ENCODE data around the gene KLHDC2. TPM values are rescaled to one million over a fixed set of nuclear protein-coding genes. Genes with fewer than 3 reads are reported as not detected.
"Not testable (repeated sequence)": the region's sequence is repeated elsewhere in the genome, so short reads cannot be mapped to it uniquely, and the experiment has no call there.

KLHDC2 gene
- total and polyA plus RNA-seq, 2 of the 8 experiments (the other 6 are each of a cell fraction or from before 2014, with no cell fraction given): 32.9 to 43.4 TPM

DNA sequence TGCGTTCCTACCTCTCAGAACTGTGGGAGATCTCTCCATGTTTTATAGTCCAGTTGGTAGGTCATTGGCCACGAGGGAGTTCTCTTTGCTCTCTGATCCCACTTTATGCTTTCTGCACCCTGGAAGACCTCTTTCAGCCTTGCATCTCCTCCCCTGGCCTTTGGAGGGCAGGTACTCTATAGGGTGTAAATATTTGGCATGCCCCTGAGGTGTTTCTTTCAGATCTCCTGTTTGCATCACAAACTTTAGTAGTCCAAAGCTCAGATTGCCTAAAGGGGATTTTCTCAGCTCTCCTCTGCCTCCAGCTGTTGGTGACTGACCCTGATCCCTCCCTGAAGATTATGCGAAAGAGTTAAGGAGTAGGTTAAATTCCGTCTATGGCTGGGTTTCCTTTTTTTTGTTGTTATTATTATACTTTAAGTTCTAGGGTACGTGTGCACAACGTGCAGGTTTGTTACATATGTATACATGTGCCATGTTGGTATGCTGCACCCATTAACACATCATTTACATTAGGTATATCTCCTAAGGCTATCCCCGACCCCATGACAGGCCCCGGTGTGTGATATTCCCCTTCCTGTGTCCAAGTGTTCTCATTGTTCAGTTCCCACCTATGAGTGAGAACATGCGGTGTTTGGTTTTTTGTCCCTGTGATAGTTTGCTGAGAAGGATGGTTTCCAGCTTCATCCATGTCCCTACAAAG lies 46.1 kb upstream of the KLHDC2 start:
- H3K79me2 ChIP-seq (ENCODE audit: control insufficient read depth in 1 of 2, insufficient read depth in 2 of 2, low read length in 2 of 2); DNase-seq (ENCODE audit: low read depth in 1 of 2, low spot score in 2 of 2); H2BK20ac ChIP-seq (ENCODE audit: low read length); H4K8ac ChIP-seq (ENCODE audit: extremely low read depth, insufficient read depth, low read length); H3K56ac ChIP-seq (replicated peaks; ENCODE audit: insufficient read length, low read depth, low read length); H4K5ac ChIP-seq (ENCODE audit: insufficient read length, low read depth, low read length); H3K4me2 ChIP-seq (ENCODE audit: insufficient read depth in 1 of 2, low read depth in 2 of 2, low read length in 2 of 2); H3K23me2 ChIP-seq (ENCODE audit: low read depth, low read length); H3K4me3 ChIP-seq (ENCODE audit: extremely low read depth in 1 of 4, insufficient read depth in 2 of 4, low read depth in 3 of 4, low read length in 4 of 4); H3K79me1 ChIP-seq (ENCODE audit: low read depth, low read length); H3K14ac ChIP-seq (ENCODE audit: insufficient read length); H3K18ac ChIP-seq (ENCODE audit: extremely low read depth, low read length); H3K9me3 ChIP-seq (ENCODE audit: insufficient read depth in 2 of 2, low read depth in 1 of 2, low read length in 1 of 2); FAIRE-seq; H4K91ac ChIP-seq (replicated peaks; ENCODE audit: insufficient read length, low read length); H2BK120ac ChIP-seq (replicated peaks; ENCODE audit: low read depth, low read length); H3K36me3 ChIP-seq (ENCODE audit: control insufficient read depth in 2 of 4, insufficient read depth in 4 of 4, low read length in 3 of 4); H2BK12ac ChIP-seq (ENCODE audit: low read depth, low read length); H4K20me1 ChIP-seq (replicated peaks in 1 of 2; ENCODE audit: control insufficient read depth in 1 of 2, insufficient read depth in 2 of 2, low read length in 2 of 2); H3K9ac ChIP-seq (replicated peaks in 1 of 4; ENCODE audit: extremely low read depth in 1 of 4, low read depth in 3 of 4, low read length in 3 of 4); H2BK5ac ChIP-seq (ENCODE audit: low read depth, low read length); H2AK5ac ChIP-seq (ENCODE audit: low read depth, low read length); H3K4me1 ChIP-seq (replicated peaks in 1 of 4; ENCODE audit: control insufficient read depth in 3 of 4, insufficient read depth in 4 of 4, low read length in 3 of 4); H3K23ac ChIP-seq (ENCODE audit: insufficient read length); H2BK15ac ChIP-seq (ENCODE audit: low read length); H3K27ac ChIP-seq (ENCODE audit: low read depth, low read length); H3K4ac ChIP-seq (replicated peaks; ENCODE audit: insufficient read length, low read depth, low read length); H3K27me3 ChIP-seq (replicated peaks in 1 of 4; ENCODE audit: control insufficient read depth in 3 of 4, extremely low read depth in 1 of 4, insufficient read depth in 3 of 4, low read length in 3 of 4): not testable (repeated sequence)
- whole genome bisulfite sequencing, 2 experiments (ENCODE audit: extremely low coverage in 1 of 2, insufficient coverage in 1 of 2, insufficient read length in 1 of 2, insufficient replicate concordance in 2 of 2, low coverage in 1 of 2, low lambda C conversion rate in 2 of 2, missing lambda C conversion rate in 1 of 2): 80% methylated on average over 9 of the region's 9 CpGs; no CpG with 5 or more reads in 1 of the 2 experiments
- ChIA-PET POLR2A (ENCODE audit: partially characterized antibody) (interaction anchor here (0.6 to 1.3 kb wide), 2 partner anchors 46 to 100 kb away, joined by 3 read pairs; partner anchors contain the start of gene KLHDC2), CTCF (ENCODE audit: partially characterized antibody) (interaction anchor here (1.0 to 1.3 kb wide), 3 partner anchors 10 to 261 kb away, joined by 3 read pairs; no protein-coding TSS in a partner anchor)
- 0 out of 2 replicates have a peak overlapping the region, but pooled peaks have one; percentile 62 for H2AFZ ChIP-seq (ENCODE audit: low read length)
- peak in 1 of 2 experiments; percentile 18; a peak in 2 of 4 replicates for TF ChIP-seq RAD21 (IDR thresholded peaks at IDR 0.05 in 1 of 2, conservative IDR thresholded peaks at IDR 0.05 in 1 of 2; ENCODE audit: low read depth in 2 of 2, low read length in 2 of 2)
- TF ChIP-seq, protein P1, sequence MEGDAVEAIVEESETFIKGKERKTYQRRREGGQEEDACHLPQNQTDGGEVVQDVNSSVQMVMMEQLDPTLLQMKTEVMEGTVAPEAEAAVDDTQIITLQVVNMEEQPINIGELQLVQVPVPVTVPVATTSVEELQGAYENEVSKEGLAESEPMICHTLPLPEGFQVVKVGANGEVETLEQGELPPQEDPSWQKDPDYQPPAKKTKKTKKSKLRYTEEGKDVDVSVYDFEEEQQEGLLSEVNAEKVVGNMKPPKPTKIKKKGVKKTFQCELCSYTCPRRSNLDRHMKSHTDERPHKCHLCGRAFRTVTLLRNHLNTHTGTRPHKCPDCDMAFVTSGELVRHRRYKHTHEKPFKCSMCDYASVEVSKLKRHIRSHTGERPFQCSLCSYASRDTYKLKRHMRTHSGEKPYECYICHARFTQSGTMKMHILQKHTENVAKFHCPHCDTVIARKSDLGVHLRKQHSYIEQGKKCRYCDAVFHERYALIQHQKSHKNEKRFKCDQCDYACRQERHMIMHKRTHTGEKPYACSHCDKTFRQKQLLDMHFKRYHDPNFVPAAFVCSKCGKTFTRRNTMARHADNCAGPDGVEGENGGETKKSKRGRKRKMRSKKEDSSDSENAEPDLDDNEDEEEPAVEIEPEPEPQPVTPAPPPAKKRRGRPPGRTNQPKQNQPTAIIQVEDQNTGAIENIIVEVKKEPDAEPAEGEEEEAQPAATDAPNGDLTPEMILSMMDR (IDR thresholded peaks at IDR 0.05; ENCODE audit: control extremely low read depth in 1 of 3, insufficient read depth in 1 of 3, low read depth in 1 of 3, low read length in 3 of 3): peak in 1 of 3 experiments; percentile 14; a peak in 2 of 4 replicates

Data from H1 (cell line).